GM18868 (cell line): ENCODE data around the gene ICAM1.
"Not testable (repeated sequence)": the region's sequence is repeated elsewhere in the genome, so short reads cannot be mapped to it uniquely, and the experiment has no call there.

Experiments used
- ATAC-seq: cut with Tn5 transposase; IDR thresholded peaks from one replicate; pipeline ENCODE4 v1.9.1; 2021; ENCODE audit warnings: mild to moderate bottlenecking, moderate library complexity; ENCODE audit not compliant: unreplicated experiment

The ICAM1 gene

DNA sequence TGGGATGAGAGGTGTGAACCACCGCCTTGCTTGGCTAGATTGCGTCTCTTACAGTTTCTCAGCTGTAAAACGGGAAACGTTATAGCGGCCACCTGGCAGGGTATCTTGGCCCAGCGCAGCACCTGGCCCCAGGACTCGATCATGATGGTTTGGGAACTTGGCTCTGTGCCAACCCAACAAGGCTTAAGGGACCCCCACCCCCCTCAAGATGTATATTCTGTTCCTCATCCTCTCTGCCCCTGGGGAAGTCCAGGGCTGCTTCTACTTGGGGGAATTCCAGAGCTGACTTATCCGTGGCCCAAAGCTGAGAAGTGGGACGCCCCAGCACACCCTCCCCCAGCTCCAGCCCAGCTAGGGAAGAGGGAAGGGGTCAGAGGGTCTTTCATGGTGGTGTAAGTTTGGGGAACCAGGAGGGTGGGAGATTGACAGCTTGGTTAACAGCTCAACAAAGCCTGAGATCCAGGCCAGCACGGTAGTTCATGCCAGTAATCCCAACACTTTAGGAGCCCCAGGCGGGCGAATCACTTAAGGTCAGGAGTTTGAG is 695 bp downstream of the ICAM1 start:
- ATAC-seq, result peak; percentile 37

DNA sequence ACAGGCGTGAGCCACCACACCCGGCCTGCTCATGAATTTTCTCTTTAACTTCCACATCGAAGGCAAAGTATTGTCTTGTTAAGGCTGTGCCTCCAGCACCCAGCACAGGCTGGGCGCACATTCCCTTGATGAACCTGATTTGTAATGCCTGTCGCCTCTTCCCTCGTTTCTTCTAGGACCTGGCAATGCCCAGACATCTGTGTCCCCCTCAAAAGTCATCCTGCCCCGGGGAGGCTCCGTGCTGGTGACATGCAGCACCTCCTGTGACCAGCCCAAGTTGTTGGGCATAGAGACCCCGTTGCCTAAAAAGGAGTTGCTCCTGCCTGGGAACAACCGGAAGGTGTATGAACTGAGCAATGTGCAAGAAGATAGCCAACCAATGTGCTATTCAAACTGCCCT is 3.7 kb downstream of the ICAM1 start:
- no peak for ATAC-seq

DNA sequence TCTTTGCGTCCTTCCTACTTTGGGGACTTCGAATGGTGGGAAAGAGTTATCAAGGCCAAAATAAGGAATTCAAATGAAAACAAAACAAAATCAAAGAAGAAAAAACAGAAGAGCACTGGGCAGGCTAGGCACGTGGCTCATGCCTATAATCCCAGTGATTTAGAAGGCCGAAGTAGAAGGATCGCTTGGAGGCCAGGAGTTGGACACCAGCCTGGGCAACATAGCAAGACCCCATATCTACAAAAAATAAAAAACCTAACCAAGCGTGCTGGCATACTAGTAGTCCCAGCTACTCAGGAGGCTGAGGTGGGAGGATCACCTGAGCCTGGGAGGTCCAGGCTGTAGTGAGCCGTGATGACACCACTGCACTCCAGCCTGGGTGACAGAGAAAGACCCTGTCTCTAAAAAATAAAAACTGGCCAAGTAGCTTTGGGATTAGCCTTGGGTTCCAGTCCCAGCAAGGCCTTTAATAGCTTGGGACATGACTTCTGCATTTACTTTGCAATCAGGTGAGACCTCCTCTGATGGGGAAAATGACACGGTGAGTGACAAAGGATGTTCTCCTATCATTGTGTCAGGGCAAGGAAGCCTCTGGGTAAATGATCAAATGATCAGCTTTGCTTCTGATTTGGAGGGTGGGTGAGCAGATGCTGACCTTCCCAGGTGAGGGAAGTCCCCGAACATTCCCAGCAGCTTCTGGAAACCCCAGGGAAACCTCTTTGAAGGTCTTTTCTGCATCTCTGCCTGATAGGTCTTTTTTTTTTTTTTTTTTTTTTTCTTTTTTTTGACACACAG is 7.1 kb downstream of the ICAM1 start:
- ATAC-seq, result no peak

DNA sequence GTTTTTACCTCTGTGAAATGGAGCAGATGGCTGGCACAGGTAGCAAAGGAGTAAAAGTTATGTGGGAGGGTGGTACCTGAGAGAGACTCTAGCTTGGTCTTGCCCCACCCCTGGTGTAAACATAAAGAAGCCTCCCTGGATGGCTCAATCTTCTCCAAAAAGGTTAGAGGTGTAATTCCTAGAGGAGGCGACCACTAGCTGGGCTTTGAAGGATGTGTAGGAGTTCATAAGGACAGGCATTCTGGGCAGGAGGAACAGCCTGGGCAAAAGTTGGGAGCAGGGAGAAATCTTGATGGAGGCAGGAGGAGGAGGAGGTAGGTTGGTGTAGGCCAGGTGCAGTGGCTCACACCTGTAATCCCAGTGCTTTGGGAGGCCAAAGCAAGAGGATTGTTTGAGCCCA is 8.0 kb downstream of the ICAM1 start:
- no peak for ATAC-seq

DNA sequence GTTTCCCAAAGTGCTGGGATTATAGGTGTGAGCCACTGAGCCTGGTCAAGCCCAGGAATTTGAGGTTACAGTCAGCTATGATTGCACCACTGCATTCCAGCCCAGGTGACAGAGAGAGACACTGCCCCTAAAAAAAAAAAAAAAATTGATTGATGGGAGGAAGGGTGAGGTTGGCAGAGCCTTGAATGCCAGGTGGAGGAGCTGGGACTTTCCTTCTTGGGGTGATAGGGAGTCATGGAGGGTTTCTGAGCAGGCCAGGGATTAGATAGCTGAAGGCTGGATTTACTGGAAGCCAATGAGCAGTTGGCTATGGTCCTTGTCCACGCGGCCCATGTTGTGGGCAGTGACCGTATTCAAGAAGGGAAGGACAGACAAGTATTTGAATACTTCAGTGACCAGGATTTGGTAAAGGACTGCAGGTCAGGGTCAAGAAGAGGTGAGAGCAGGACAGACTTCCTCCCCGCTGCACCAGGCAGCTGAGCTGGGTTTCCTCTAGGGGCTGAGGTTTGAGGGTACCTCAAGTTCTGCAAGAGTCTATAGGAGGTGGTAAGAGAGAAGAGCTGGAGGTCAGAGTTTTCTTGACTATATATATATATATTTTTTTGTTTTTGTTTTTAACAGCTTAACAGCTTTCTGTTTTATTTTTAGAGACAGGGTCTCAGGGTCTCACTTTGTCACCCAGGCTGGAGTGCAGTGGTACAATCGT is 9.0 kb downstream of the ICAM1 start:
- ATAC-seq, result no peak

DNA sequence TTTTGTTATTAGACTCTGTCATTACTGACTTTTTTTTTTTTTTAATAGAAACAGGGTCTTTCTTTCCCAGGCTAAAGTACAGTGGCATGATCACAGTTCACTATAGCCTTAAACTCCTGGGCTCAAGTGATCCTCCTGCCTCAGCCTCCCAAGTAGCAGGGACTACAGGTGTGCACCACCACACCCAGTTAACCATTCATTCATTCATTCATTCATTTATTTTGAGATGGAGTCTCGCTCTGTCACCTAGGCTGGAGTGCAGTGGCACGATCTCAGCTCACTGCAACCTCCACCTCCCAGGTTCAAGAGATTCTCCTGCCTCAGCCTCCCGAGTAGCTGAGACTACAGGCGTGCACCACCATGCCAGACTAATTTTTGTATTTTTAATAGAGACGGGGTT is 11.1 kb downstream of the ICAM1 start:
- not testable (repeated sequence) for ATAC-seq

DNA sequence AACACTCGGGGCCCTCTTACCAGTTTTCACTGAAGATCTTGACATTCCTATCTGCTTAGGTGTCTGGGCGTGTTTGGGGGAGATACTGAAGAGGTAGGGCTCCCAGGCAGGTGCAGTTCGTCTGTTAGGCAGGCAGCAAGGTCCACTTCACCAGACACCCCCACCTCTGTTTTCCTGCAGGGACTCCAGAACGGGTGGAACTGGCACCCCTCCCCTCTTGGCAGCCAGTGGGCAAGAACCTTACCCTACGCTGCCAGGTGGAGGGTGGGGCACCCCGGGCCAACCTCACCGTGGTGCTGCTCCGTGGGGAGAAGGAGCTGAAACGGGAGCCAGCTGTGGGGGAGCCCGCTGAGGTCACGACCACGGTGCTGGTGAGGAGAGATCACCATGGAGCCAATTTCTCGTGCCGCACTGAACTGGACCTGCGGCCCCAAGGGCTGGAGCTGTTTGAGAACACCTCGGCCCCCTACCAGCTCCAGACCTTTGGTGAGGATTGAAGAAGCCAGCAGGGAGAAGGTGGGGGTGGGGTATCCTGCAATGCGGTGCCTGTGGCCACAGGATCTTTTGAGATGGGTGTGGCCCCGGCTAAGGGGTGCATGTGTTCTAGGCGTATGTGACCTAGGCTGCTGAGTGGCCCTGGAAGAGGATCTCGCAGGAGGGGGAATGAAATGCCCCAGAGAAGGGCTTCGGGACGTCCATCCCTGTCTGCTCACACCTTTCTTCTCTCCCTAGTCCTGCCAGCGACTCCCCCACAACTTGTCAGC is 12.6 kb downstream of the ICAM1 start:
- ATAC-seq, result no peak

DNA sequence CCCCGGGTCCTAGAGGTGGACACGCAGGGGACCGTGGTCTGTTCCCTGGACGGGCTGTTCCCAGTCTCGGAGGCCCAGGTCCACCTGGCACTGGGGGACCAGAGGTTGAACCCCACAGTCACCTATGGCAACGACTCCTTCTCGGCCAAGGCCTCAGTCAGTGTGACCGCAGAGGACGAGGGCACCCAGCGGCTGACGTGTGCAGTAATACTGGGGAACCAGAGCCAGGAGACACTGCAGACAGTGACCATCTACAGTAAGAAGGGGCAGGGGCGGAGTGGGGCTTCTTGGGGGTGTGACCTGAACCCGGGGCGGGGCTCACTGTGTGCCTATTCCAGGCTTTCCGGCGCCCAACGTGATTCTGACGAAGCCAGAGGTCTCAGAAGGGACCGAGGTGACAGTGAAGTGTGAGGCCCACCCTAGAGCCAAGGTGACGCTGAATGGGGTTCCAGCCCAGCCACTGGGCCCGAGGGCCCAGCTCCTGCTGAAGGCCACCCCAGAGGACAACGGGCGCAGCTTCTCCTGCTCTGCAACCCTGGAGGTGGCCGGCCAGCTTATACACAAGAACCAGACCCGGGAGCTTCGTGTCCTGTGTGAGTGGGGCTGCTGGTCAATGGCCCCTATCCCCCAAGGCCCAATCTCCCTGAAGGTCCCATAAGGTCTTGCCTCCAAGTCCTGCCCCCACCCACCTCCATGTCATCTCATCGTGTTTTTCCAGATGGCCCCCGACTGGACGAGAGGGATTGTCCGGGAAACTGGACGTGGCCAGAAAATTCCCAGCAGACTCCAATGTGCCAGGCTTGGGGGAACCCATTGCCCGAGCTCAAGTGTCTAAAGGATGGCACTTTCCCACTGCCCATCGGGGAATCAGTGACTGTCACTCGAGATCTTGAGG is 13.4 kb downstream of the ICAM1 start:
- ATAC-seq, result no peak

DNA sequence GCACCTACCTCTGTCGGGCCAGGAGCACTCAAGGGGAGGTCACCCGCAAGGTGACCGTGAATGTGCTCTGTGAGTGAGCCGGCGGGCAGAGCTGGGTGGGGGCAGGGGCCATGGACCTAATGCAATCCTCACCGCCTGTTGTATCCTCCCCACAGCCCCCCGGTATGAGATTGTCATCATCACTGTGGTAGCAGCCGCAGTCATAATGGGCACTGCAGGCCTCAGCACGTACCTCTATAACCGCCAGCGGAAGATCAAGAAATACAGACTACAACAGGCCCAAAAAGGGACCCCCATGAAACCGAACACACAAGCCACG is 14.0 kb downstream of the ICAM1 start:
- no peak for ATAC-seq

DNA sequence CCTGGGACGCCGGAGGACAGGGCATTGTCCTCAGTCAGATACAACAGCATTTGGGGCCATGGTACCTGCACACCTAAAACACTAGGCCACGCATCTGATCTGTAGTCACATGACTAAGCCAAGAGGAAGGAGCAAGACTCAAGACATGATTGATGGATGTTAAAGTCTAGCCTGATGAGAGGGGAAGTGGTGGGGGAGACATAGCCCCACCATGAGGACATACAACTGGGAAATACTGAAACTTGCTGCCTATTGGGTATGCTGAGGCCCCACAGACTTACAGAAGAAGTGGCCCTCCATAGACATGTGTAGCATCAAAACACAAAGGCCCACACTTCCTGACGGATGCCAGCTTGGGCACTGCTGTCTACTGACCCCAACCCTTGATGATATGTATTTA is 14.5 kb downstream of the ICAM1 start:
- ATAC-seq, result no peak

DNA sequence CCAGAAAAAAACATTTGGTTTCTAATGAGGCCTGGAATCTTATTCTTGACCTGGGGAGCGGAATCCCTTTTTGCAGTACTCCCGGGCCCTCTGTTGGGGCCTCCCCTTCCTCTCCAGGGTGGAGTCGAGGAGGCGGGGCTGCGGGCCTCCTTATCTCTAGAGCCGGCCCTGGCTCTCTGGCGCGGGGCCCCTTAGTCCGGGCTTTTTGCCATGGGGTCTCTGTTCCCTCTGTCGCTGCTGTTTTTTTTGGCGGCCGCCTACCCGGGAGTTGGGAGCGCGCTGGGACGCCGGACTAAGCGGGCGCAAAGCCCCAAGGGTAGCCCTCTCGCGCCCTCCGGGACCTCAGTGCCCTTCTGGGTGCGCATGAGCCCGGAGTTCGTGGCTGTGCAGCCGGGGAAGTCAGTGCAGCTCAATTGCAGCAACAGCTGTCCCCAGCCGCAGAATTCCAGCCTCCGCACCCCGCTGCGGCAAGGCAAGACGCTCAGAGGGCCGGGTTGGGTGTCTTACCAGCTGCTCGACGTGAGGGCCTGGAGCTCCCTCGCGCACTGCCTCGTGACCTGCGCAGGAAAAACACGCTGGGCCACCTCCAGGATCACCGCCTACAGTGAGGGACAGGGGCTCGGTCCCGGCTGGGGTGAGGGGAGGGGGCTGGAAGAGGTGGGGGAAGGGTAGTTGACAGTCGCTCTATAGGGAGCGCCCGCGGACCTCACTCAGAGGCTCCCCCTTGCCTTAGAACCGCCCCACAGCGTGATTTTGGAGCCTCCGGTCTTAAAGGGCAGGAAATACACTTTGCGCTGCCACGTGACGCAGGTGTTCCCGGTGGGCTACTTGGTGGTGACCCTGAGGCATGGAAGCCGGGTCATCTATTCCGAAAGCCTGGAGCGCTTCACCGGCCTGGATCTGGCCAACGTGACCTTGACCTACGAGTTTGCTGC is 16.1 kb downstream of the ICAM1 start, which contains the start of gene ICAM4:
ICAM4 (plus strand) TSS at position 153 of the 935 bp plus-strand sequence; CDS start at position 211, 58 bp downstream.
- no peak for ATAC-seq

DNA sequence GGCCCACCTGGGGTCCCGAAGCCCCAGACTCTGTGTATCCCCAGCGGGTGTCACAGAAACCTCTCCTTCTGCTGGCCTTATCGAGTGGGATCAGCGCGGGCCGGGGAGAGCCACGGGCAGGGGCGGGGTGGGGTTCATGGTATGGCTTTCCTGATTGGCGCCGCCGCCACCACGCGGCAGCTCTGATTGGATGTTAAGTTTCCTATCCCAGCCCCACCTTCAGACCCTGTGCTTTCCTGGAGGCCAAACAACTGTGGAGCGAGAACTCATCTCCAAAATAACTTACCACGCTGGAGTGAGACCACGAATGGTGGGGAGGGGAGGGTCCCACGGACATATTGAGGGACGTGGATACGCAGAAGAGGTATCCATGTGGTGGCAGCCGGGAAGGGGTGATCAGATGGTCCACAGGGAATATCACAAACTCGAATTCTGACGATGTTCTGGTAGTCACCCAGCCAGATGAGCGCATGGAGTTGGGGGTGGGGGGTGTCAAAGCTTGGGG is 17.8 kb downstream of the ICAM1 start:
- no peak for ATAC-seq

DNA sequence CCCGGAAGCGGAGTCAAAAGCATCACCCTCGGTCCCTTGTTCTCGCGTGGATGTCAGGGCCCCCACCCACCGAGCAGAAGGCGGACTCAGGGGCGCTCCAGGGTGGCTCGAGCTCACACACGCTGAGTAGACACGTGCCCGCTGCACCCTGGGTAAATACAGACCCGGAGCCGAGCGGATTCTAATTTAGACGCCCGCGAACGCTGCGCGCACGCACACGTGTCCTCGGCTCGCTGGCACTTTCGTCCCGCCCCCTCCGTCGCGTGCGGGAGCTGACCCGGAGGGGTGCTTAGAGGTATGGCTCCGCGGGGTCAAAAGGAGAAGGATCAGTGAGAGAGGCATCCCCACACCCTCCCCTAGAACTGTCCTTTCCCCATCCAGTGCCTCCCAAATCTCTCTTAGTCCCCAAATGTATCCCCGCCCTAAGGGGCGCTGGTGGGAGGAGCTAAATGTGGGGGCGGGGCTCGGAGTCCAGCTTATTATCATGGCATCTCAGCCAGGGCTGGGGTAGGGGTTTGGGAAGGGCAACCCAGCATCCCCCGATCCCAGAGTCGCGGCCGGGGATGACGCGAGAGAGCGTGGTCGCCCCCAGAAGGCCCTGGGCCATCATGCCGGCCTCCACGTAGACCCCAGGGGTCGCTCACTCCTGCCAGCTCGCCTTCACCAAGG is 18.4 kb downstream of the ICAM1 start:
- no peak for ATAC-seq

DNA sequence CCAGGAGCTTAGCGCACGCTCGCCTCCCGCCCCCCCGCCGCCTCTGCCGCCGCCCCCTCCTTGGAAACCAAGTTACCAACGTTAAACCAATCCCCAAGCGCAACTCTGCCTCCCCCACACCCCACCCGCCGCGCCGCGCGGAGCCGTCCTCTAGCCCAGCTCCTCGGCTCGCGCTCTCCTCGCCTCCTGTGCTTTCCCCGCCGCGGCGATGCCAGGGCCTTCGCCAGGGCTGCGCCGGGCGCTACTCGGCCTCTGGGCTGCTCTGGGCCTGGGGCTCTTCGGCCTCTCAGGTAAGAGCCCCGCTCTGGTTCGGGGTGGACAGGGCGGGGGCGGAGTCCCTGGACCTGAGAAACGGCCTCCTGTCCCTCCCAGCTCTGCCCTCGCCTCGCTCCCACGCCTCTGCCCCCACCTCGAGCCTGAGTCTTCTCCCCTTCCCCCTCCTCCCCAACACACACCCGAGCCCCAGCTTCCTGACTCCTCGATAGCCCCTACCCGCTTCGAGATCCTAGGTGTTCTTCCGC is 19.0 kb downstream of the ICAM1 start, which contains the start of gene ICAM5:
ICAM5 (plus strand) TSS at position 117 of the 521 bp plus-strand sequence; CDS start at position 209, 92 bp downstream.
- ATAC-seq, result no peak

DNA sequence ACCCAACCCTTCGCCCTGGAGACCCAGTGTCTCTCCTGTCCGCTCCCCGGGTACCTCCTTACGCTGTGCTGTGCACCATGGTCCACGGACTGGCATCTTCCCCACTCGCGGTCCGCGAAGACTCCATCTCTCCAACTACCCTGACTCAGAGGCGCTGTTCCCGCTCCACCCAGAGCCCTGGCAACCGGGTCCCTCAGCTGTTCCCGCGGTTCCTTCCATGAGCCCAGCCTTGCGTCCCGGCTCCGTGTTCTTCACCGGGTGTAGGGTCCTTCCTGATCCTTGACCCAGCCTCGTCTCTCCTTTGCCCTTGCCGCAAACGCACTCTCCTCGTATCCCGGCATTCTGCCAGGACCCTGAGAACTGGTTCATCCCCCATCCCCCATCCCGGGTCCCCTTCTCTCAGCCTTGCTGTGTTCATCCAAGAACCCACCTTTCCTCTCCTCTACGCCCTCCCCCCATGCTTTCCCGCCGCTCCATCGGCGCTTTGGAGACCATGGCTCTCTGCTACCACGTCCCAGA is 19.5 kb downstream of the ICAM1 start:
- no peak for ATAC-seq

DNA sequence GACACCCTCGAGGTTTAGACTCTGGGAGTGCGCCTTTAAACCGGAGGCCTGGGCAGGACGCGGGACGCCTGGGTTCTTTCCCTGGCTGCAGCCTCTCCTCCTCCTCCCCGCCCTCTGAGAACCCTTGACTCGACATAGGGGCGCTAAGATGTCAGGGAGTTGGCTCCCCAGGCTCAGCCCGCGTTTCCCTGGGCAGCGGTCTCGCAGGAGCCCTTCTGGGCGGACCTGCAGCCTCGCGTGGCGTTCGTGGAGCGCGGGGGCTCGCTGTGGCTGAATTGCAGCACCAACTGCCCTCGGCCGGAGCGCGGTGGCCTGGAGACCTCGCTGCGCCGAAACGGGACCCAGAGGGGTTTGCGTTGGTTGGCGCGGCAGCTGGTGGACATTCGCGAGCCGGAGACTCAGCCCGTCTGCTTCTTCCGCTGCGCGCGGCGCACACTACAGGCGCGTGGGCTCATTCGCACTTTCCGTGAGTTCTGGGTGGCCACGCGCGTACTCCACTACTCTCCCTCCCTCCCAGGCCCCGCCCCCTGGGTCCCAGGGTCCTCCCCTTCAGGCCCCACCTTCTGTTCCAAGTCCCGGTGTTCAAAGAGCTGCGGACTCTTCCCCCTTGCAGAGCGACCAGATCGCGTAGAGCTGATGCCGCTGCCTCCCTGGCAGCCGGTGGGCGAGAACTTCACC is 20.1 kb downstream of the ICAM1 start:
- ATAC-seq, result no peak

DNA sequence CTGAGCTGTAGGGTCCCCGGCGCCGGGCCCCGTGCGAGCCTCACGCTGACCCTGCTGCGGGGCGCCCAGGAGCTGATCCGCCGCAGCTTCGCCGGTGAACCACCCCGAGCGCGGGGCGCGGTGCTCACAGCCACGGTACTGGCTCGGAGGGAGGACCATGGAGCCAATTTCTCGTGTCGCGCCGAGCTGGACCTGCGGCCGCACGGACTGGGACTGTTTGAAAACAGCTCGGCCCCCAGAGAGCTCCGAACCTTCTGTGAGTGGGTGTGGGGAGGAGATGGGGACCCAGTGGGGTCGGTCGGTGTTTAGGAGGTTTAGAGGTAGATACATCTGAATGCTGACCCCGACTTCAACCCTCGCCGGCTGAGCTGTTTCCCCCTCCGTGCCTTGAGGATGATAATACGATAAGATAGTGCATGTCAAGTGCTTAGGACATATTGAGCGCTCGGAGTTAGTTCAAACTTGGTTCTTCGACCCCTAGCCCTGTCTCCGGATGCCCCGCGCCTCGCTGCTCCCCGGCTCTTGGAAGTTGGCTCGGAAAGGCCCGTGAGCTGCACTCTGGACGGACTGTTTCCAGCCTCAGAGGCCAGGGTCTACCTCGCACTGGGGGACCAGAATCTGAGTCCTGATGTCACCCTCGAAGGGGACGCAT is 20.8 kb downstream of the ICAM1 start:
- ATAC-seq, result no peak
